Stimulated activated CD4-positive, alpha-beta T cell treated with anti-CD3 and anti-CD28 coated beads, Interleukin-12 subunit alpha, Interleukin-12 subunit beta, amount 100 ng/mL, for 48 hours (primary cell): ENCODE results near the gene BMP5.
"Not testable (repeated sequence)": the region's sequence is repeated elsewhere in the genome, so short reads cannot be mapped to it uniquely, and the experiment has no call there.

Source experiments
- DNase-seq, 3 donors: peaks; one replicate each; pipeline ENCODE4 v3.0.0-alpha.2; 2020; ENCODE audit warnings: low read depth in 2 of 3, low spot score in 1 of 3

The BMP5 gene

GRCh38 chr6:55875400-55875799 is at the start of gene BMP5:
Gene BMP5, minus strand, starts transcription at chr6:55875590. Its CDS starts 725 bp downstream, at chr6:55874865.
- DNase-seq = no peak

DNA sequence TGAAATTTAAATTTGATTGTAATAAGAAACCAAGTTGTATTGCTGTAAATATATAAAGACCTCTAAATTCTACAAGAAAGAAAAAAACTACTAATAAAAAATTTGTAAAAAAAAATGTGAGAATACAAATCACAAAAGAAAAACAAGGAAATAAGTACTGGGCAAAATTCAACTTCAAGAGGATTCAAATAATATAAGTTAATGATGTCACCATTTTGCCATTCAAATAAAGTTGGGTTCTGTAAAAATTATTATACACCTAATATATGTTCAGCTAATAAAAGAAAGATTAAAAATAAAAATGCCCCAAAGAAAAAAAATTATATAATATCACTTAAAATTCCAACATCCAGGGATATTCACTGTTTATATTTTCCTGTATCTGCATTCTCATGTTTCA is 47.0 kb upstream of the BMP5 start:
- DNase-seq = no peak

DNA sequence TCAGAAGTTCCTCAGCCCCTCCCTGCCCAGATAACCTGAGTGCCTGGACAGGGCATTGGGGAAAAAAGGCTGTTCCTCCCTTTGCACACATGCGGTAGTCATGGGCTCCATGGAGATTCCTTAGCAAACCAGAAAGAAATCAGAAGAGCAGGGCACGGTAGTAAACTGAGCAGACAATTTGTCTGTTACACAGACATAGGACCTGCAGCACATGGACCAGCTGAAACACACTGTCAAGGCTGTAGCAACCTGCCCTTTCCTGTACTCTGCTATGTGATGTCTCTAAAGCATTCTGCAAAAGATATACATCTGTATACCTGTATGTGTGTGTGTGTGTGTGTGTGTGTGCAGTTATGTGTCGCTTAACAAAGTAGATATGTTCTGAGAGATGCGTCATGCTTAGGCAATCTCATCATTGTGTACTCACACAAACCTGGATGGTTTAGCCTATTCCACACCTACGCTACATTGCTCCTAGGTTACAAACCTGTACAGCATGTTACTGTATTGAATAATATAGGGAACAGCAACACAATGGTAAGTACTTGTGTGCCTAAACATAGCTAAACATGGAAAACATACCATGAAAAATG is 44.4 kb upstream of the BMP5 start:
- DNase-seq = no peak

DNA sequence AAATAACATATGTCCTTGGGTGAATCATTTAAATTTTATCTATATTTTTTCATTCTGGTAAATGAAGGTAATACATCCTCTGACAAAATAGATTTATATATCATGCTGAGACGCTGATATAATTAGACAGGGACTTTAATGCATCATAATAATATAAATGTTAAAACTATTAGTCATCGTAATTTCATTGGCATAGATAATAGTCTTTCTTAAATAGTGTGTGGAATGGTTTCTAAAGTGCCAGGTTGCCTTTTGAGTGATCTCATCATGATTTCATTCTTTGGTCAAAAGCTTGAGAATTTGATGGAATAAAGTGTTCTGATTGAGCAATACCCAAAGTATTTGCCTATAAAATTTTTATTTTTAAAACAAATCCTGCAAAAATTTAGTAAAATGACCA is 43.2 kb upstream of the BMP5 start:
- no peak for DNase-seq

- no peak for DNase-seq
Observed at GRCh38 chr6:55917751-55918415, 42.5 kb upstream of the BMP5 start.

DNA sequence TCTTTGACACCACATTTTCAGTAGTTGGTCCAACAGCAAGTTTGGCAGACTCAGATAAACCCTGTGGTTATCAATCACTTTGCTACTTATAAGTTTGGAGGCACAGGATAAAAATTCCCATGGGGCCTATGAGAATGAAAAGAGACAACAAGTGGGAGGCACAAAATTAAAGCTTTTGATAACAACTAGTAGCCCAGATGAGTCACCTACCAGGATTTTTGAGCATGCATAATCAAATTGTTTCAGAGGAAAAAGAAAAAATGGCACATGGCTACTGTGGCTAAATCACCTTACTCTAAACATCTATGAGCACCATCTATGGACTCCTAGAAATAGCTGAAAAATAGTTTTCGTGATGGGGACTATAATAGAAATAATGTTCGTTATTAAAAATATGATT is 40.8 kb upstream of the BMP5 start:
- DNase-seq = no peak

DNA sequence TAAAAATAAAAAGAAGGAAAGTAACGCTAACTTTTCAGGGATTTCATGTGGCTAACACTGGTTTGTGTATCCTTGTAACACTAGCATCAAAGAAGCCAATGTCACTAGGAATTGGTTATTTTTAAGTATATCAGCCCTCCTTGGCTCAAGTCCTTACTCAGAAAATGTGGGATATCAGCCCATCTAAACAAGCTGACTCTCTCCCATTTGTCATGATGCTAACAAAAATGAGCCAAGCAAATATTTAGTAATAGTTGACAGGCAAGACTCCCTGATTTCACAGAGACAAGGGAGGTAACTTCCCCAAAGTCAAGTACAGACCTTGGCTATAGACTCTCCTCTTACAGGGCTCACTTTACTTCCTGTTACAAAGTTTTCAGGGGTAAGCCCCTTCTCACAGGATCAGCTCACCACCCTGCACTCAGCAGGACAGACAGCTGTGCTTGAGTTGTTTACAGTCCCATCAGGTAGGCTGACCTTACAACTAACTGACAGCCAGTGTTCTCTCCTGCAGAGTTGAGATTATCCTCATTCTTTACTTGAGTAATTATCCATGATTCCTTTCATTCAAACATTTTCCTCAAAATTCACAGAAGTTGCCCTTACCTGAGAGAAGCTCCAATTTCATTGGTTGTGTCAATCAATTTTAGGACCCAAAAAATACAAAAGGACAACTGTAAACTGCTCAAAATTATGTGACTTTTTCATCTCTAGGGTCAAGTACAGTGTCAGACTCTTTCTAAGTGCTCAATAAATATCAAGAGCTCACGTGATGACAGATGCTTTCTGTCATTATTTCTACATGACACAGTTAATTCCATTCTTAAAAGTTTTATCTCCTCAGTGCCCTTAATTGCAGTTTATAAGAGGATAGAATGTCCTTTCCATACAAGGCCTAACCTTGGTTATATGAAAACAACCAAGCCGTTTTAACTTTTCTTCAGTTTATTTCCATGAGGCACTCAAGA is 38.1 kb upstream of the BMP5 start:
- no peak for DNase-seq

- DNase-seq = not testable (repeated sequence)
Observed at GRCh38 chr6:55910466-55910865, 35.1 kb upstream of the BMP5 start.

DNA sequence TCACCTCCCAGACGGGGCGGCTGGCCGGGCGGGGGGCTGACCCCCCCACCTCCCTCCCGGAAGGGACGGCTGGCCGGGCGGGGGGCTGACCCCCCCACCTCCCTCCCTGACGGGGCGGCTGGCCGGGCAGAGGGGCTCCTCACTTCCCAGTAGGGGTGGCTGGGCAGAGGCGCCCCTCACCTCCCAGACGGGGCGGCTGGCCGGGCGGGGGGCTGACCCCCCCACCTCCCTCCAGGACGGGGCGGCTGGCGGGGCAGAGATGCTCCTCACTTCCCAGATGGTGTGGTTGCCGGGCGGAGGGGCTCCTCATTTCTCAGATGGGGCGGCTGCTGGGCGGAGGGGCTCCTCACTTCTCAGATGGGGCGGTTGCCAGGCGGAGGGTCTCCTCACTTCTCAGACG is 34.5 kb upstream of the BMP5 start:
- DNase-seq = not testable (repeated sequence)

GRCh38 chr6:55902796-55903195 is 27.4 kb upstream of the BMP5 start:
- no peak for DNase-seq

- DNase-seq = no peak
Observed at GRCh38 chr6:55901765-55902270, 26.4 kb upstream of the BMP5 start.

GRCh38 chr6:55898342-55898741 is 23.0 kb upstream of the BMP5 start:
- no peak for DNase-seq

- DNase-seq = no peak
Observed at GRCh38 chr6:55897346-55897745, 22.0 kb upstream of the BMP5 start.

DNA sequence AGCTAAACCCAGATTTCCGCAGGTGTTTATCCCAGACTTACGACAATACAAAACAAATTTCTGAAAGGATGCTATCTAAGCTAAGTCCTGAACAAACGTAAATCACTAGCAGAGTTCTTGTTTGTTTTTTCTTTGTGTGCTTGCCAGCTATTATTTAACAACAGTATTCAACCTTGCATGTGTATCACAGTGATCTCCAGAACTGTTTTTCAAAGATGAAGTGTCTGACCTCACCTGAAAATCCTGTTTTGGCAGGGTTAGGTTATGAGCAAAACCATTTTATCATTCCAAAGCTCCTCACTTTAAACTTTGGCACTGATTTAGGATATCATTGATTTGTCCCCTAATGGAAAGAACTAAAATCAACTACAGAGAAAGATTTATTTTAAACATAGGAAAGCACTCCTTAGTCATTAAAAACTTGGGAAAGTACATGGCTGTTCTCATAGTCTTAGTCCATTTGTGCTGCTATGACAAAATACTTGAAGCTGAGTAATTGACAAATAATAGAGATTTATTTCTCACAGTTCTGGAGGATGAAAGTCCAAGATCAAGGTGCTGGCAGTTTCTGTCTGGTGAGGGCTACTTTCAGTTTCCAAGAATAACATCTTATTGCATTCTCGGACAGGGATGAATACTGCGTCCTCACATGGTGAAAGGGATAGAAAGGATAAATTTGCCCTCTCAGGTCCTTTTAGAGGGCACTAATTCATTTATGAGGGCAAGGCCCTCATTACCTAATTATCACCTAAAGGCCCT is 20.8 kb upstream of the BMP5 start:
- DNase-seq = no peak

DNA sequence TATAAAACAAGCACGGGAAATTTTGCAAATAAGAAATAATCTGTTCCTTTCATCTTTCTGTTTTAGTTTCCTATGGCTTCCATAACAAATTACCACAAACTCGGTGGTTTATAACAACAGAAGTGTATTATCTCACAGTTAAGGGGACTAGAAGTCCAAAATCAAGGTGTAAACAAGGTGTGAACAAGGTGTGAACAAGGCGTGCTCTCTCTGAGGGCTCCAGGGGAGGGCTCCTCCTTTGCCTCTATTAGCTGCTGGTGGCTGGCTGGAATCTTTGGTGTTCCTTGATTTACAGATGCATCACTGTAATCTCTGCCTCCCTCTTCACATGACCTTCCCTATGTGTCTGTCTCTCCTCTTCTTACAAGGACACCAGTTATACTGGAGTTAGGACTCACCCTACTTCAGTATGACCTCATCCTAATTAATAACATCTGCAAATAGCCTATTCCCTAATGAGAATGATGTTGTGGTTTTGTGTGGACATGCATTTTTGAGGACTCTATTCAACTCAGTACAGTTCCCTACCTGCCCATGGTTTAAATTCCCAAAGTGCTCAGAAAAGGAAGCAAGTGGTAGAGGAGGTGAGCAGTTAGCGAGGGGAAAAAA is 17.5 kb upstream of the BMP5 start:
- no peak for DNase-seq

DNA sequence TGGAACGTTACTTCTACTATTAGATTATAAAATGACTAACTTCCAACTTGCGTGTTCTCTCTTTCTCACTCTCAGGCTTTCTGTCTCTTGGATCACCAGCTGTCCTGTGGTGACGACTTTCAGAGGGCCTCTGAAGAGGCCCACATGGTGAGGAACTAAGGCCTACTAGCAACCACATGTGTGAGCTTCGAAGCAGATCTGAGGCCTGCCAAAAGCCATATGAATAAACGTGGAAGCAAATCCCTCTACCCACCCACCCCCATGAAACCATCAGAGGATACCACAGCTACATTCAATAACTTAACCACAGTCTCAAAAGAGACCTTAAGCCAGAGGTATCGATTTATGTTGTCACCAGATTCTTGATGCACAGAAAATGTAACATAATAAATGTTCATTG is 13.5 kb upstream of the BMP5 start:
- no peak for DNase-seq

GRCh38 chr6:55886185-55886836 is 10.9 kb upstream of the BMP5 start:
- DNase-seq = no peak

GRCh38 chr6:55882718-55883569 is 7.6 kb upstream of the BMP5 start:
- no peak for DNase-seq

DNA sequence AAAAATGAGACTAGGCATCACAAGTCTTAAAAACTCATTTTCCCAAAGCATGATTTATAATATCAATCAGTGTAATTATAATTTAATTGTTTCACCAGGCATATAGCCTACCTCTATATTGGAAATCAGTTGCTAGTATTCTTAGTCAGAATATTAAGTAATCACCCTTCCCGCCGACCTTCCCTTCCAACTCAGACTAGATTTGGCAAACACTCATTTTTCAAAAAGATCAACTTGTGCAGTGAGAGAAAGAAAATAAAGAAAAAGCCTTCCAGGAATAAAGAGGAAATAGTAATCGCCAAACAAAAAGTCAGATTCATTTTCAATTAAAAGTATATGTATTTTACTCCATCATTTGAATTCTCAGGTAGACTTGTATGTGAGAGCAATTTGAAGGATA is 1.9 kb upstream of the BMP5 start:
- no peak for DNase-seq
